ENCODE measurements around the gene MAFB.

The MAFB gene

DNA sequence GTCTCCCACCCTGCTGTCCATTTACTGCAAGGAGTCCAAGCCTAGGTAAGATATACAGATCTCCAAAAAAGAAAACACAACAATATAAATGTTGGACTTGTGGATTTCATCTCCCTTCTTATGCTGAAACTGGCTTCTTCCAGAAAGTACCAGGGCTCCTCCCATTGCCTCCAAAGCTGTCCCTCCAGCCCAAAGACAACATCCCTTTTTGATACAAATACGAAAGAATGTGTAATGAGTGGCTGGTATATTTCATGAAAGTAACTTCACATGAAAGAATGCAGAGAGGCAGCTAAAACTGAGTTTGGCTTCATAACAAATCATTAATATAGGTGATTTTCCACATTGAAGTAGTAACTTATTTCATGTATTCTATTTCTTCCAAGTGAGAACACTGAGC, 7.9 kb downstream of the MAFB start:
- no peak for DNase-seq (ENCODE audit: low read depth)

- DNase-seq (ENCODE audit: low read depth), result no peak
Measured at GRCh38 chr20:40680161-40680959, 8.7 kb downstream of the MAFB start.

- no peak for DNase-seq (ENCODE audit: low read depth)
Measured at GRCh38 chr20:40679184-40679583, 9.9 kb downstream of the MAFB start.

DNA sequence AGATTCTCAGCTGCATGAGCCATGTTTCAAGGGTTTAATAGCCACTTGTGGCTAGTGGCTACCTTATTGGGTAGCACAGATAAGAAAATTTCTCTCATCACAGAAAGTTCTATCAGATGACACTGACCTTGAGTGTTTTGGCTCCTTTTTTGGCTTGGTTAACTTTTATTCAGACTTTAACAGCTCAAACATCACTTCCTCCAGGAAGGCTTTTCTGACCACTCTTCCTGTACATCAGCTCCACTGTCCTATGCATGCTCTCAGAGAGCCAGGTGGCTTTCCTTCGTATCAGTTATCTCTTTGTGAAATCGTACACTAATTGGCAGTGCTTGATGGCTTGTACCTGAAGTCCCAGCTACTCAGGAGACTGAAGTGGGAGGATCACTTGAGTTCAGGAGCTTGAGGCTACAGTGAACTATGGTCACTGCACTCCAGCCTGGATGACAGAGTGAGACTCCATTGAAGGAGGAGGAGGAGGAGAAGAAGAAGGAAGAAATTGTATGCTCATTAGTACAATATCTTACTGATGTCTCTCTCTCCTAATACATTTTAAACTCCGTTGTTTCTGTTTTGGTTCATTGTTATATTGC, 10.7 kb downstream of the MAFB start:
- DNase-seq (ENCODE audit: low read depth), result no peak

- DNase-seq (ENCODE audit: low read depth), result no peak
Measured at GRCh38 chr20:40677343-40677924, 11.6 kb downstream of the MAFB start.

GRCh38 chr20:40676491-40677269, 12.4 kb downstream of the MAFB start:
- DNase-seq (ENCODE audit: low read depth), result no peak

DNA sequence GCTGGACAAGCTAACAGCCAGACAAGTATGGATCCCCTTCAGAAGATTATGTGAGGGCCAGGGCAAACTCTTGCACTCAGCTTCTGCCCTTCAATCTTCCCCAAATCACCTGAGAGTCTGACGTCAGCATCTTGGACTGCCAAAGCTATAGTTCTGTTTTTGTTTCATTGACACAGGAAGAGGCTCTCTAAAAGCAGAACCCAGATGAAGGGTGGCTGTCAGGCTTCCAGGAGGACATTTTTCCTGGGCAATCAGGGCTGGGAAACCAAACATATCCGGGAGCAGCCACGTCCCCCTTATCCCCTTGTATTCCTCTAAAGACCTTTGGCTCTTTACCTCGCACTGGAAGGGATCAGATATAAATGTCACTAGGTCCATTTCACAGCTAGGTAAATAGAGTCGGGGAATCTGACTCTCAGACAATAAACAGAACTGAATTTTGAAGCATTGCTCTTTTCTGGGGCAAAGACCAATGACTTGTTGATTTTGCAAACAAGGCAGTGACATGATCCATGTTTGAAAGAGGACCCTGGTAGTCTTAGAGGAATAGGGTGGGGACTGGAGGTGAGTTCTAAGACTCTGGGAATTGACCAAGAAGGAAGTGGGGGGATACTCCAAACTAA, 13.3 kb downstream of the MAFB start:
- no peak for DNase-seq (ENCODE audit: low read depth)

DNA sequence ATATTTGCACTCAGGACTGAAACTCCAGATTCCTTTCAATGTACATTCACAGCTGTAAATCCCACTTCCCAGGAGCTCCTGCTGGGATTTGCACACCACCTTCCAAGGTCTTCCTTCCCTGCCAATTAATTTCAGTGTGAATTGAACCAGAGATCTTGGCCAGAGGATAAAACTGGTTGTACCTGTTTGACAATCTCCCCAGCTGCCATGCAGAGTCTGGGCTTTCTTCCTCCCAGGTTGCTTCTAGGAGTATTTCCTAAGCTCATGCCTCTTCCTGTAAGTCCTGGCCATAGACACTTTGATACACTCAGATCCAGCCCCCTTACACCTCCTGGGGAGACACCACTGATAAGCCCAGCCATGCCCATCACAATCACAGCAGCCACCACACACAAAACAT, 15.6 kb downstream of the MAFB start:
- no peak for DNase-seq (ENCODE audit: low read depth)

- DNase-seq (ENCODE audit: low read depth), result no peak
Measured at GRCh38 chr20:40672095-40672494, 16.9 kb downstream of the MAFB start.

DNA sequence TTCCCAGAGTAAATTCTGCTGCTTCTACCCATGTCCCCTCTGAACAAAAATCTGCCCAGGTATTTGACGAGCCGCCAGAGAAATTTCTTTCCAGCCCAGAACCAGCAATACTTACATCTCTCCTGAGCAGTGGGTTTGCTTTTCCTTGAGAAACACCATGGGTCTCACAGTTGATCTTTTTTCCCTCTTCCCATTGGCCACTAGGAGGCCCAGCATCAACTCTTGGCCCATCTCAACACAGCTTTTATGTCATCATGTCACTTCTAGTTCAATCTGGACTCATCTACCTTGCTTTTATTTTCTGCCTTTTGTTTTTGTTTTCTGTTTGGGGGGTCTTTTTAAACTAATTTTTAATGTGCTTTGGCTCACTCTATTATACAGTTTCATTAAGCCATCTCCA, 18.8 kb downstream of the MAFB start:
- no peak for DNase-seq (ENCODE audit: low read depth)

DNA sequence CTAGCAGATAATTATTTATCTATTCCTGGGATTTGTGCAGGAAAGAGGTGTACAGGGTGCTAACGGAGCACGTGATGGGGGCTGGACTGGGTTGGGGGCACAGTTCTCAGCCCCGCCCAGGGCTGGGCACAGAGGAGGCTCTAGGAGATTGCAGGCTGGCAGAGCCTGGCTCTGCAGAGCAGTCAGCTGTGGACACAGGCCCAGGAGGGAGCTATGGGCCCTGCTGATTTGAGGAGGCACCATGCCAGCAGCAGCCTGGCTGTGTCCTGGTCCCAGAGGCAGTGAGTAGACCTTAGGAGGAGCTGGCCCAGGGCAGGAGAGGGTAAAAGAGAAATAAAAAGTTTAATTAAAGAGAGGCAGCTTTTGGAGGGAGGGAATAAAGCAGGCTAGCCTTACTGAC, 19.3 kb downstream of the MAFB start:
- DNase-seq (ENCODE audit: low read depth), result no peak

- no peak for DNase-seq (ENCODE audit: low read depth)
Measured at GRCh38 chr20:40668449-40669228, 20.4 kb downstream of the MAFB start.

DNA sequence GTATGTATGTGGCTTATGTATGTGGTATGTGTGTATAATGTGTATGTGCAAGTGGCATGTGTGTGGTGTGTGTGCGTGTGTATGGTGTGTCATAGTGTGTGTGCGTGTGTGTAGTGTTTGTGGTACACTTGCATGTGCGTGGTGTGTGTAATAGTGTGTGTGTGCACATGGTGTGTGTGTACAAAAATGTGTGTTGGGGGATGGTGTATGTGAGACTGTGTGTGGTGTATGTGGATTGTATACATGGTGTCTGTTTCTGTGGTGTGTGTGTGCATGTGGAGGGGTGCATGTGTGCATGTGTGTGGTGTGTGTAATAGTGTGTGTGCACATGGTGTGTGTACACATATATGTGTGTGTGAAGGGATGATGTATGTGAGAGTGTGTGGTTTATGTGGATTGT, 21.5 kb downstream of the MAFB start:
- no peak for DNase-seq (ENCODE audit: low read depth)

GRCh38 chr20:40666336-40666735, 22.7 kb downstream of the MAFB start:
- no peak for DNase-seq (ENCODE audit: low read depth)

DNA sequence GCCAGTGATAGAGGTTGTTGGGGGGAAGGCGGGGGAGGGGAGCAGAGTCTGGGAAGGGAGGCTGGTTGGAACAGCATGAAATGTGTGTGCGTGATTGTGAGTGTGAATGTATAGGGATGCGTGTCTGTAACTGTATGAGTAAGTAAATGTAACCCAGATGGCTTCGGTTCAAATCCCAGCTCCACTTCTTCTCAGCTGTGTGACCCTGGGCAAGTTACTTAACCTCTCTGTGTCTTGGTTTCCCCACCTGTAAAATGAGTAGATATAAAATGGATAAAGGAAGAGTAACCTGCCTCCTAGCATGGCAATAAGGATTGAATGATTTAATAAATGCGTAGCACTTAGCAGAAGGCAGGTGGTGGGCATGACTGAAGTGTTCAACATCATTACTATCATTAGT, 24.1 kb downstream of the MAFB start:
- no peak for DNase-seq (ENCODE audit: low read depth)

DNA sequence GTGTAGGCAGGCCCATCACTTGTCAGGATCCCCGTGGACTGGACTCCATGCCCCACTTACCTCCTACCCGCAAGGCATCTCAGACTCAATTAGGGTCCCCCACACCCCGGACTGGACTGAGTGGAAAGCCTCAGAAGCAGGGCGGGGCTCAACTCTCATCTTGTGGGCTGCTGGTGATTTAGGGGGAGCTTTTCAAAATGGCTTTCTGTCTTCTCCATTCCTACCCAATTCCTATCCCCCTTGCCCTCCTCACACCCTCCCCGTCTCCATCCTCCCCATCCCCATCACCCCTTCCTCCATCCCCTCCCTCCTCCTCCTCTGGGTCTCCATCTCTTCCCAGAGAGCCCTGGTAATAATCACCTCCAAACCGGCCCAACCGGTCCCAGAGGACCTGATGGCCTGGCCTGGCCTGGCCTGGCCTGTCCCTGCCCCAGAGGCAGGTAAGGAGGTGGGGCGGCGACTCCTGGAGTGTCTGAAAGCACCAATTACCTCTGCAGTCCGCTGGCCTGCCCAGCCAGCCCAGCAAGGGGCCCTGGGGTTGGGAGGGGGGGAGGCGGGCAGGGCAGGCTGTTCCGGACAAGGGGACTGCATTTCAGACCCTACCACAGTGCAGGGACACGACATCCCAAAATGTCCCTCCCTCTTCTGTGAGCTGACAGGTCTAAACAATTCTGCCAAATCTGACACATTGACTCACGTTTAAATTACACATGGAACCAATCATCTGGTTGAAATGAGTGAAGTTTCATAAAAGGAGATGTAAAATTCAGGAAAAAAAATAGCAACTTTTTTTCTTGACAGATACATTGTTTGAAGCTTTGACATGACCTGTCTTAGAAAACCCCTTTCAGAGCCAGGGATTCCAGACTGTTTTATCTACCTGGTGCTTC, 24.8 kb downstream of the MAFB start:
- DNase-seq (ENCODE audit: low read depth), result no peak

GRCh38 chr20:40663304-40663790, 25.7 kb downstream of the MAFB start:
- no peak for DNase-seq (ENCODE audit: low read depth)

DNA sequence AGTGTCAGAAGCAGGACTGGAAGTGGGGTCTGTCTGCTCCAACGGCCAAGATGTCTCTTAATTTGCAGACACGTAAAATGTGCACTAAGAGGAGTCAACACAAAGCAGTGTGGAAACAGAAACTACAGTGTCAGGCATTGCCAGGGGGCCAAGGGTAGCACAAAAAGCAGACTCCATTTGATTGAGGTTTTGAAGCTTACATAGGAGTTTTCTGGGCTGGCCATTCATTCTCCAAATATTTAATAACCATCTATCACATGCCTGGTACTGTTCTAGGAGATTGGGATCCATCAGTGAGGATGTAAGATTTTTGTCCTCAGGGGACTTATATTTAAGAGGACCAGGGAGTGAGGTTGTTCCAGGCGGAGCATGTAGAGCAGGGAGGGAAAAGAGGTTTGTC, 29.5 kb downstream of the MAFB start:
- DNase-seq (ENCODE audit: low read depth), result no peak

- DNase-seq (ENCODE audit: low read depth), result no peak
Measured at GRCh38 chr20:40658509-40658908, 30.5 kb downstream of the MAFB start.

GRCh38 chr20:40657526-40657925, 31.5 kb downstream of the MAFB start:
- no peak for DNase-seq (ENCODE audit: low read depth)
